Brain microvascular endothelial cell (primary cell): Measurements from ENCODE around the gene LIFR.

Source experiments
- DNase-seq: peaks from one replicate; pipeline ENCODE4 v3.0.0-alpha.2; 2020
- H3K27ac ChIP-seq: fragments of 250-450 bp; sonication (Bioruptor Pico); 2 replicates; pipeline ENCODE4 v1.5.1; 2020; ENCODE audit warnings: mild to moderate bottlenecking, moderate library complexity
- H3K27me3 ChIP-seq: fragments of 250-450 bp; sonication (Bioruptor Pico); replicated peaks from 2 replicates; pipeline ENCODE4 v1.5.1; 2020; ENCODE audit warnings: mild to moderate bottlenecking
- H3K36me3 ChIP-seq: fragments of 250-450 bp; sonication (Bioruptor Pico); replicated peaks from 2 replicates; pipeline ENCODE4 v1.5.1; 2020; ENCODE audit warnings: mild to moderate bottlenecking
- H3K4me3 ChIP-seq: 2 replicates; pipeline ENCODE4 v1.5.1; 2011; ENCODE audit warnings: low read depth, mild to moderate bottlenecking, control low read depth, low read length, moderate library complexity
- CTCF ChIP-seq: IDR thresholded peaks from 2 replicates; pipeline ENCODE4 v1.5.1; 2011; ENCODE audit warnings: low read depth, mild to moderate bottlenecking, moderate library complexity, low read length, control low read depth, inconsistent platforms; ENCODE audit errors: missing control alignments
- in situ Hi-C: cut with HindIII; loops from 2 replicates; pipeline ENCODE4 v1.10.0; 2017; ENCODE audit warnings: low sequenced_read_pairs, low pct_ligation_motif_present

Gene LIFR

DNA sequence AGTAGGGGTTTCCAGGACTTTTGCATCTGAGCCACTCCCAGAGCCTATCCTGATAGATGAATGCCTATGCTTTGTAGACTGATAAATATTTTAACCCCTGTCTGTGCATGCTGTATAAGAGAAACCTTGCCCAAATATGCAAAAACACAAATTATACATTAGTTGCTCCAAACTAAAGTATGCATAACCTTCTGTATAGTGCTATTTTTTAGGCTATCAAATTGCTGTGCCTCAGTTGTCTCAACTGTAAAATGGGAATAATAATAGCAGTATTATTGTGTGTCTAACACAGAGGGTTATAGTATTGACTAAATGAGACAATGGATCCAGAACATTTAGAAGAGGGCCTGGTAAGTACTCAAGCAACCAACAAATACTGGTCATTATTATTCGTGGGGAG, 117.7 kb downstream of the LIFR start:
- TF ChIP-seq CTCF: no peak
- Histone ChIP-seq H3K4me3 (no peak overlapping the region), H3K27me3 (no peaks in the 10 kb centered on the region), H3K36me3 (no peaks in the 10 kb centered on the region), H3K27ac (no peak overlapping the region)
- no peak for DNase-seq
- in situ Hi-C loops: no loop called here

DNA sequence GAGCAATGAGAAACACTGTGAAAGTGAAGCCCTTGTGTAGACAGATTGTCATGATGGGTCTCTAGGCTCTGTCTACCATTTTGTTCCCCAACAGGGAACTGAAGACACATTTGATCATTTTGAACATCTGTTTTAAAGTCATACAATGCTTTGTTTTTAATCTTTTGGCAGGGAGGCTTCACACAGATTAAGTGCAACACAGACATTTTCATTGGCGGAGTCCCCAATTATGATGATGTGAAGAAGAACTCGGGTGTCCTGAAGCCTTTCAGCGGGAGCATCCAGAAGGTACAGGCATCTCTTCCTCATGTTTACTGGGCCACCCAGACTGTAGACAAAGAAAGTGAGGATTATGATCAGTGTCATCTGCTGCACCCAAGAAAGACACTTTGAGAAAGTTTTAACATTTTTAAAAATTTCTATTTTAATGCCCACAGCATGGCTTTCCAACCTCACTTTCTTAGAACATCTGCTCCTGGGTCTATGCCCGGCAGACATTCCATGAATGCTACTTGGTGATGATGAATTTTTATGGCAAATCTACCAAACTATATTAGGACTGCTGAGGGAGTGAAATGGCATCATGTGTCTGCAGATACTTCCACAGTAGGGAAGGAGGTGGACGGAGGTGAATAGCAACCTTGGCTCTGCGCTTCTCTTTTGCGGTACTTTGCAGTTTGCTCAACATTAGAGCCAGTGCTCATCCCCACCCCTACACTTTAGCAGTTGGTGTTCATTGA, 121.3 kb downstream of the LIFR start:
- H3K27ac ChIP-seq: no peak overlapping the region
- H3K36me3 ChIP-seq: no peaks in the 10 kb centered on the region
- in situ Hi-C loops: no loop called here
- H3K27me3 ChIP-seq: no peaks in the 10 kb centered on the region
- no peak for DNase-seq
- TF ChIP-seq CTCF: no peak
- H3K4me3 ChIP-seq: no peak overlapping the region

GRCh38 chr5:38433160-38433861, 123.1 kb downstream of the LIFR start:
- H3K4me3 ChIP-seq: no peak overlapping the region
- peak; percentile 82 for DNase-seq
- H3K27ac ChIP-seq: peak overlapping the region; percentile 50
- no peaks in the 10 kb centered on the region for H3K27me3 ChIP-seq
- in situ Hi-C loops: no loop called here
- peak; percentile 27 for TF ChIP-seq CTCF
- no peaks in the 10 kb centered on the region for H3K36me3 ChIP-seq

DNA sequence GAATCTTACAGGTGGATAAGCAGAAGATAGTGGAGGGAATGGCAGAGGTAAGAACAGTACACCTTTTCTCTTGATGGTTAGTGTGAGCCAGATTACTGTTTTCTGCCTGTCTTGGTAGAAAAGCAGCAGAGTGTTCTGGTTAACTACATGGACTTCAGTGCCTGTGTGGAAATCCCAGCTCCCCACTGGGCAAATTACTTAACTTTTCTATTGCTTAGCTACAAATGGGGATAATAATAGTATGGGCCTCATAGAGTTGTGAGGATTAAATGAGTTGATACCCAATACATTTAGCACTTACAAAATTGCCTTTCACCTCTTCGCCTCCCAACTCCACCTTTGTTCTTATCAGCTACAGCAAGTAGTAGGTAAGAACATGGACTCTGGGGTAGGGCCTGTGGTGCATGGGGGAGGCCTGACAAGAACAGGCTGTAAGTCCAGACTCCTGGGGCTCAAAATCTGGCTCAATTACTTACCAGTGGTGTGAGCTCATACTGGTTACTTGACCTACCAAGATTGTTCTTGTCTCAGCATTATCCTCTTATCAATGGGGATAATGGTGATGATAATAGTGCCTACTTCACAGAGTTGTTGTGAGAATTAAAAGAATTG, 125.1 kb downstream of the LIFR start:
- no peaks in the 10 kb centered on the region for H3K27me3 ChIP-seq
- DNase-seq: no peak
- H3K36me3 ChIP-seq: no peaks in the 10 kb centered on the region
- no peak overlapping the region for H3K4me3 ChIP-seq
- no peak for TF ChIP-seq CTCF
- H3K27ac ChIP-seq: no peak overlapping the region
- in situ Hi-C loops: no loop called here

GRCh38 chr5:38426986-38427950, 129.2 kb downstream of the LIFR start:
- in situ Hi-C loops: no loop called here
- DNase-seq: peak; percentile 43
- no peaks in the 10 kb centered on the region for H3K36me3 ChIP-seq
- no peaks in the 10 kb centered on the region for H3K27me3 ChIP-seq
- H3K27ac ChIP-seq: no peak overlapping the region
- H3K4me3 ChIP-seq: no peak overlapping the region
- TF ChIP-seq CTCF: no peak
